A549 (cell line): Measurements from ENCODE around the gene C19orf25. TPM values are rescaled to one million over a fixed set of nuclear protein-coding genes. Genes with fewer than 3 reads are reported as not detected.
A peak's percentile ranks its signal among the peaks of the same experiment; 100 is the strongest.

Experiments
- ATAC-seq, 2 experiments: fragments of 200-7000 bp in 1 of 2; fragments of >200 bp in 1 of 2; cut with Nextera tagmentation in 1 of 2; cut with Tn5 transposase in 1 of 2; 3 replicates each; pipeline versions ENCODE4 v1.8.0 to v1.9.1; 2018 to 2020; ENCODE audit warnings: mild to moderate bottlenecking in 1 of 2, moderate library complexity in 1 of 2
- CTCF ChIA-PET: fragments of 300-600 bp; sonication (Branson Sonifier 250); formaldehyde crosslinking; extraction: SDS; loops from one replicate; lab custom pipeline; 2021; ENCODE audit warnings: antibody characterized with exemption, inconsistent platforms; lab: Yijun Ruan, JAX
- POLR2A ChIA-PET: fragments of 350-600 bp; formaldehyde crosslinking; extraction: SDS; loops from one replicate; lab custom pipeline; 2021; ENCODE audit warnings: antibody characterized with exemption, inconsistent platforms; lab: Yijun Ruan, JAX
- DNase-seq, 2 experiments: peaks; one replicate each; pipeline versions ENCODE4 v3.0.0 to v3.0.0-alpha.2; 2011 to 2016; ENCODE audit warnings: low read depth in 1 of 2, low spot score in 1 of 2
- FAIRE-seq: peaks from 2 replicates; lab custom pipeline; 2011; peaks lifted over from hg19 to GRCh38; lab: Jason Lieb, UNC
- H3K27ac ChIP-seq, 2 experiments: fragments of >200 bp; sonication (Bioruptor Twin); formaldehyde crosslinking; 3 replicates each; pipeline ENCODE4 v1.5.1; 2016 to 2017
- H3K4me1 ChIP-seq: fragments of >200 bp; sonication (Bioruptor Twin); formaldehyde crosslinking; 3 replicates; pipeline ENCODE4 v1.6.1; 2016
- H3K4me2 ChIP-seq: fragments of >200 bp; sonication (Bioruptor Twin); formaldehyde crosslinking; 3 replicates; pipeline ENCODE4 v1.6.1; 2016
- H3K4me3 ChIP-seq: fragments of >200 bp; sonication (Bioruptor Twin); formaldehyde crosslinking; 3 replicates; pipeline ENCODE4 v1.5.1; 2016
- H3K9me3 ChIP-seq: fragments of >200 bp; sonication (Bioruptor Twin); formaldehyde crosslinking; 3 replicates; pipeline ENCODE4 v1.6.1; 2016
- ATOH8 ChIP-seq: fragments of 250-450 bp; sonication (Bioruptor Pico); IDR thresholded peaks from 2 replicates; pipeline ENCODE4 v1.5.0; 2020; ENCODE audit warnings: low read depth, mild to moderate bottlenecking, moderate library complexity
- CBX2 ChIP-seq: fragments of 200-600 bp; sonication (generic); IDR thresholded peaks from 2 replicates; pipeline ENCODE4 v1.6.1; 2016; ENCODE audit warnings: low read depth, mild to moderate bottlenecking, borderline replicate concordance
- CTCF ChIP-seq: fragments of >200 bp; sonication (Bioruptor Twin); formaldehyde crosslinking; IDR thresholded peaks from 3 replicates; pipeline ENCODE4 v1.5.1; 2016
- E2F6 ChIP-seq: IDR thresholded peaks from 2 replicates; pipeline ENCODE4 v1.6.1; 2012; ENCODE audit warnings: low read depth, borderline replicate concordance
- EHMT2 ChIP-seq: fragments of 200-600 bp; sonication (generic); IDR thresholded peaks from 2 replicates; pipeline ENCODE4 v1.6.1; 2016; ENCODE audit warnings: antibody characterized with exemption, low read depth, mild to moderate bottlenecking, moderate library complexity
- ELK1 ChIP-seq: fragments of 150-350 bp; IDR thresholded peaks from 2 replicates; pipeline ENCODE4 v1.6.1; 2014; ENCODE audit warnings: low read depth, mild to moderate bottlenecking, low read length
- EP300 ChIP-seq, 2 experiments: fragments of >200 bp; sonication (Bioruptor Twin); formaldehyde crosslinking; IDR thresholded peaks; 2 replicates in 1 of 2; 3 replicates in 1 of 2; pipeline ENCODE4 v1.6.1; 2016 to 2017
- ESRRA ChIP-seq: fragments of 150-350 bp; IDR thresholded peaks from 2 replicates; pipeline ENCODE4 v1.6.1; 2014; ENCODE audit warnings: mild to moderate bottlenecking, low read length, borderline replicate concordance
- FOSB ChIP-seq: fragments of 250-450 bp; sonication (Bioruptor Pico); IDR thresholded peaks from 2 replicates; pipeline ENCODE4 v1.5.0; 2020; ENCODE audit warnings: mild to moderate bottlenecking, moderate library complexity
- GATA3 ChIP-seq: IDR thresholded peaks from 2 replicates; pipeline ENCODE4 v1.6.1; 2012; ENCODE audit warnings: borderline replicate concordance
- HDAC2 ChIP-seq: fragments of 200-600 bp; sonication (generic); IDR thresholded peaks from 2 replicates; pipeline ENCODE4 v1.6.1; 2016
- HEYL ChIP-seq: fragments of 250-450 bp; sonication (Bioruptor Pico); IDR thresholded peaks from 2 replicates; pipeline ENCODE4 v1.8.0; 2021; ENCODE audit warnings: mild to moderate bottlenecking, moderate library complexity
- HOXA7 ChIP-seq: fragments of 250-450 bp; sonication (Bioruptor Pico); IDR thresholded peaks from 2 replicates; pipeline ENCODE4 v1.5.0; 2020; ENCODE audit warnings: mild to moderate bottlenecking, moderate library complexity
- JUNB ChIP-seq: fragments of >200 bp; sonication (Bioruptor Twin); formaldehyde crosslinking; IDR thresholded peaks from 2 replicates; pipeline ENCODE4 v1.6.1; 2016
- MAX ChIP-seq: IDR thresholded peaks from 2 replicates; pipeline ENCODE4 v1.6.1; 2012
- NR3C1 ChIP-seq: fragments of >200 bp; sonication (Bioruptor Twin); formaldehyde crosslinking; IDR thresholded peaks from 3 replicates; pipeline ENCODE4 v1.6.1; 2017
- PHF8 ChIP-seq: fragments of 200-600 bp; sonication (generic); IDR thresholded peaks from 2 replicates; pipeline ENCODE4 v1.6.1; 2016; ENCODE audit warnings: low read depth, mild to moderate bottlenecking, antibody characterized with exemption, moderate library complexity, borderline replicate concordance
- POLR2A ChIP-seq: IDR thresholded peaks from 2 replicates; pipeline ENCODE4 v1.6.1; 2012; ENCODE audit warnings: mild to moderate bottlenecking, low read length
- POLR2AphosphoS2 ChIP-seq: conservative IDR thresholded peaks from 2 replicates; pipeline ENCODE4 v1.6.1; 2012; ENCODE audit warnings: low read length, improper control_type of control experiment, inconsistent platforms
- RAD21 ChIP-seq, 2 experiments: fragments of >200 bp in 1 of 2; sonication (Bioruptor Twin) in 1 of 2; formaldehyde crosslinking in 1 of 2; IDR thresholded peaks in 1 of 2; conservative IDR thresholded peaks in 1 of 2; 2 replicates in 1 of 2; 3 replicates in 1 of 2; pipeline ENCODE4 v1.6.1; 2012 to 2018; ENCODE audit warnings: inconsistent platforms in 1 of 2
- RARB ChIP-seq: fragments of 250-450 bp; sonication (Bioruptor Pico); IDR thresholded peaks from 2 replicates; pipeline ENCODE4 v1.8.0; 2021; ENCODE audit warnings: mild to moderate bottlenecking, moderate library complexity
- RCOR1 ChIP-seq: fragments of 150-350 bp; IDR thresholded peaks from 2 replicates; pipeline ENCODE4 v1.6.1; 2014; ENCODE audit warnings: antibody characterized with exemption, low read length, low read depth
- USF2 ChIP-seq: fragments of 450-650 bp; IDR thresholded peaks from 2 replicates; pipeline ENCODE4 v1.6.1; 2014; ENCODE audit warnings: antibody characterized with exemption
- ZC3H11A ChIP-seq: fragments of 450-650 bp; IDR thresholded peaks from 2 replicates; pipeline ENCODE4 v1.6.1; 2014; ENCODE audit warnings: antibody characterized with exemption, mild to moderate bottlenecking
- WGBS: methylation state at CpG from one replicate; pipeline ENCODE4 v1.1.6; 2017; ENCODE audit errors: missing lambda C conversion rate; 5-methylcytosine and 5-hydroxymethylcytosine counted together
- polyA plus RNA-seq, 4 experiments: library from polyadenylated mRNA; depleted of rRNA in 3 of 4; stranded (reverse); fragments of >200 nt; fragmentation: RNase III in 1 of 4; extraction: RNeasy Plus Mini Kit Qiagen cat#74134 plus additional on column Dnase treatment in 1 of 4; gene quantifications; 2 replicates in 3 of 4; 3 replicates in 1 of 4; pipeline ENCODE4 v1.2.3, GENCODE V29; 2011 to 2017

The C19orf25 gene
- polyA plus RNA-seq, 2 of the 4 experiments (the other 2 are of a cell fraction) = 8.2 to 20.7 TPM

GRCh38 chr19:1508507-1508856 is 29.5 kb upstream of the C19orf25 start (continued):
- no peak for TF ChIP-seq ESRRA

GRCh38 chr19:1507763-1508506 is 28.9 kb upstream of the C19orf25 start:
- WGBS = 5% methylated on average over 18 of the region's 46 CpGs
- peak; percentile 79 to 87 for ATAC-seq
- ChIA-PET POLR2A (no interaction called here), CTCF (interaction anchor here (0.6 to 1.5 kb wide), 3 partner anchors 16 to 653 kb away, joined by 3 to 5 read pairs (median 4); no protein-coding TSS in a partner anchor)
- peak overlapping the region; percentile 88 to 91 for H3K27ac ChIP-seq
- DNase-seq = peak; percentile 96 to 97
- H3K4me1 ChIP-seq = peaks cover 11% of the 10 kb centered on the region; the same call in 2 of the 3 replicates
- H3K4me3 ChIP-seq = peak overlapping the region; percentile 57
- TF ChIP-seq ATOH8 = no peak
- TF ChIP-seq POLR2AphosphoS2 = no peak
- no peak for TF ChIP-seq RCOR1
- peak; percentile 91 for TF ChIP-seq E2F6
- TF ChIP-seq ELK1 = no peak
- no peak for TF ChIP-seq EHMT2
- TF ChIP-seq MAX = peak; percentile 94
- TF ChIP-seq HEYL (CRISPR knock-in tag) = no peak
- TF ChIP-seq POLR2A = peak; percentile 19; the same call in 1 of the 2 replicates
- peak overlapping the region; percentile 77 for H3K4me2 ChIP-seq
- H3K9me3 ChIP-seq = no peaks in the 10 kb centered on the region
- FAIRE-seq = no peak

- DNase-seq (no peak), FAIRE-seq (no peak), ATAC-seq (no peak)
- CTCF ChIA-PET = interaction anchor here (0.6 to 1.5 kb wide), 2 partner anchors 15 to 654 kb away, joined by 4 to 5 read pairs; no protein-coding TSS in a partner anchor
- Histone ChIP-seq H3K9me3 (no peaks in the 10 kb centered on the region), H3K4me3 (peak overlapping the region; percentile 57; the same call in 1 of the 3 replicates), H3K27ac (peak overlapping the region; percentile 88 to 91; a peak in 5 of 6 replicates), H3K4me2 (peak overlapping the region; percentile 77), H3K4me1 (peaks cover 11% of the 10 kb centered on the region; the same call in 2 of the 3 replicates)
- WGBS = 100% methylated on average over 10 of the region's 23 CpGs
- TF ChIP-seq JUNB (no peak), NR3C1 (no peak), ZC3H11A (no peak)
- POLR2A ChIA-PET = no interaction called here
These were observed 28.2 kb upstream of the C19orf25 start for GRCh38 chr19:1507192-1507660.

GRCh38 chr19:1505991-1506881 is 27.2 kb upstream of the C19orf25 start:
- TF ChIP-seq FOSB = no peak
- TF ChIP-seq CTCF = no peak
- TF ChIP-seq HDAC2 = no peak
- TF ChIP-seq RARB (CRISPR knock-in tag) = no peak
- TF ChIP-seq PHF8 = no peak
- no peak for TF ChIP-seq EP300 (IDR thresholded peaks at IDR 0.05)
- TF ChIP-seq HOXA7 (CRISPR knock-in tag) = no peak
- TF ChIP-seq RAD21 (conservative IDR thresholded peaks at IDR 0.05 in 1 of 2, IDR thresholded peaks at IDR 0.05 in 1 of 2) = no peak
- TF ChIP-seq ZC3H11A = no peak
- TF ChIP-seq CBX2 = no peak
- no peak for TF ChIP-seq GATA3
- no peak for TF ChIP-seq USF2
- TF ChIP-seq, all 56 proteins: peak for 0
- Histone ChIP-seq H3K4me2 (no peak overlapping the region), H3K4me1 (peaks cover 12% of the 10 kb centered on the region; the same call in 2 of the 3 replicates), H3K9me3 (no peaks in the 10 kb centered on the region), H3K27ac (no peak overlapping the region), H3K4me3 (no peak overlapping the region)
- ChIA-PET POLR2A (no interaction called here), CTCF (no interaction called here)
- WGBS = 88% methylated on average over 16 of the region's 45 CpGs
- FAIRE-seq (no peak), ATAC-seq (no peak), DNase-seq (no peak)
